ENCODE results near the gene IRX2.
A peak's percentile ranks its signal among the peaks of the same experiment; 100 is the strongest.

IRX2 gene

GRCh38 chr5:2742921-2743679 is 8.4 kb downstream of the IRX2 start:
- DNase-seq = no peak

DNA sequence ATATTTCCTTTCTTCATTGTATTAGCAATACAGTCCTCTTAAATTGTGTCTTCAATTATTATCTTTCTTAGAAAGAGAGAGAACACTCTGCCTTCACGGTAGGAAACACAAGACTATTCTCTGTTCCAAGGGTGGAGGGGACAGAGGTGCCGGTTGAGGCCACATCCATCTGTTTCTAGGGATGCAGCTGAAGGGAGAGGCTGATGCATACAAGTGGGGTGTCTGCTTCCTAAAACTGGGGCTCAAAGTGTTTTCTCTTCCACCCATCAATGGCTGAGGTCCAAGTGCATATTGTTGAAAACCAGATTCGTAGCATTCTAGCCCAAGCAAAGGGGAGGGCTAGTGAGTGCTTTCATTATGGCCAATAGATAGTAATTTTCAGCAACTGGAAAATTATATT is 9.5 kb downstream of the IRX2 start:
- DNase-seq = no peak

DNA sequence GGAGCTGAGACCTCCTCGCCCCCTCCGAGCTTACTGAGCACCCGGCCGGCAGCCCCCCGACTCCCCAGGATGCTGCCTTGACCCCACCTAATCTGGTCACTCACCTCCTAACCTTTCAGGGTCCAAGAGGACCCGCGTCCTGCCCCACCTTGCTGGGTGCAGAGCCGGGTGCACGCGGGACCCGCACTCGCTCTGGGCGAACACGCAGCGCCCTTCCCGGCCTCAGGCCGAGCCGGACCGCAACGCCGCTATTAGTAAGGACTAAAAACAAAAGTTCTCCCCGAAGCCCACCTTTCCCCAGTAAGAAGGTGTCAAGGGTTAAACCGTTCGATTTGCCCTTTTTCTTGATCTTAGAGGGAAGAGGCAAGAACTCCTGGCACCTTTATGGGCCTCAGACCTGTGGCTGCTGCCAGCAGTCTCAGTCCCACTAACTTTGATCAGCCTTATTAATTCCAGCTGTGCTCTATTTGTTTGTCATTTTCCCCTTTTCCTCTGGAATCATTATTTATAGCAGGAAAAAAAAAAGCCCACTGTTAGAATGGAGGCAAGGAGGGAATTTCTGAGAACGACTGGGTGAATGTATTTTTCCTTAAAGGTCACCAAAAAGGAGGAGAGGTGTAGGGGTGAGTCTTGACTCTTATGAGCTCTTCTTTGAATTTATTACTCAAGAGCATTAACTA is 10.5 kb downstream of the IRX2 start:
- DNase-seq = no peak

GRCh38 chr5:2740051-2740875 is 11.2 kb downstream of the IRX2 start:
- no peak for DNase-seq

DNA sequence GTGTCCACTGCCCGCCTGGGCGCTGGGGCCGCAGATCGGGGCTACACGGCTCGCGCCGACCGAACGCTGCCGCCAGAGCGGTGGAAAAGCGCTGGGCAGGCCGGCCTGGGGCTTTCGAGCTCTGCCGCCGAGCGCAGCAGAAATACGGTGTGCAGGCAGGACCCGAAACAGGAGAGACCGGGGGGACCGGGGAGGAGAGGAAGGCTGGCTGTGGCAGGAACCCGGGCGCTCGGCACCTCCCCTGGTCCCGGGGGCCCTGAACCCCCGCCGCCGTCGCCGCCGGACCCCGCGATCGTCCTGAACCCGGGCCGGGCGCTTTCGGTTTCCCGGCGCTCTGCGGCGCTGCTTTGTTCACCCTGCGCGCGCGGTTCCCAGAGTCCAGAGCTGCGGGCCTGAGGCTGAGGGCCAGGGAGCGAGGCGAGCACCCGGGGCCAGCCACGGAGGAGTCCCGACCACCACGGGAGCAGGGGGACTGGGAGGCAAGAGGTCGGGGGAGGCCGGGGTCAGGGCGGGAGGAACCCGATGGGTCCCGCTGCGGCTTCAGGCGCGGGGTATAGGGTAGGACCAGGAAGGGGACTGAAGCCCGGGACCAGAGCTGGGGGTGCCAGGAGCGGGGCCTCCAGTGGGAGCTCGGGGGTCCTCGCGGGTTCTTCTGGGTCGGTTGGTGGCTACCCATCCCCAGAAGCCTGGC is 12.0 kb downstream of the IRX2 start:
- DNase-seq = peak in 2 of 51 donors; percentile 8 to 38

DNA sequence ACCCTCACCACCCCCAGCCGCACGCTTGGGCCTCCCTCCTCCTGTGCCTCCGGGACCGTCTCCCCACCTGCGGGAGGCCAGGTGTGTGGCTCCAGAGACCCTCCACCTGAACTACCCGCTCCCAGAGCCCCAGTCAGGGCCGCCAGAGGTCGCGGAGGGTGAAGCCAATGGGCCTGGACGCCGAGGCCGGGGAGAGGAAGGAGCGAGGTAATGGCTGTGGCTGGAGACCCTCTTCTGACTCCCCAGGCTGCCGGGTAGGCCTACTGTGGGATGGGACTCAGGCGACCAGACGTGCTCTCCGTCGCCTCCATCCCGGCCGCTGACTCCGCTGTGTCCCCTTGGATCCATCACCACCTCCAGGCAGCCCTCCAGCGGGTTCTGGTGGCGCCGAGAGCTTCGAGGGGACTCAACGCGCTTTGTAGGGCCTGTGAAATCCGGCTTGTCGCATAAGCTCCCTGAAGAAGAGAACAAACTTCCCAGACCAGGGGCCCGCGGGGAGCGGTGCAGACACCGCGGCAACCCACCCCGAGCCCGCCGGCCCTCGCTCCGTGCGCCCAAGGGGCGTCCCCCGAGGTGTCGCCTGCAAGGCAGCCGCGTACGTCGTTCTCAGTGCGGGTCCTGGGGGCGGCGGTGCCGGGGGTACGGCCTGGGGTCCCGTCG is 12.6 kb downstream of the IRX2 start:
- no peak for DNase-seq

GRCh38 chr5:2738156-2738699 is 13.2 kb downstream of the IRX2 start:
- DNase-seq = no peak

GRCh38 chr5:2737273-2738155 is 14.0 kb downstream of the IRX2 start:
- no peak for DNase-seq

GRCh38 chr5:2736872-2737271 is 14.6 kb downstream of the IRX2 start:
- no peak for DNase-seq

DNA sequence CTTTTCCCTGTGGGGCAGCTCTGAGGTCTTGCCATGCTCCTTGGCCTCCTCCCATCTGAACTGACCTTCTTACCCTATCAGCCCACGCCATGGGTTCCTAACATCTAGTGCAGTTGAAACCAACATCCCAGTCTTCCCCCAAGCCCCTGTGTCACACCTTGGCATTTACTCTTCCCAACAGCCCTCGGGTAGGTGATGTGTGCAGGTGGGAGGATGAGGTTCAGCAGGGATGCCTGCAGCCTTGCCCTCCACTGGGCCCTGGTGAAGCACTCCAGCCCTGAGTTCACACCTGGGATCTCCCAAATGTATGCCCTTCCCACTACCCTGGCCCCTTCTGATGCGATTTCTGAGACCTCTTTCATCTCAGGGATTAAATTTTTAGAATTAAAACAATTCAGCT is 15.5 kb downstream of the IRX2 start:
- no peak for DNase-seq

DNA sequence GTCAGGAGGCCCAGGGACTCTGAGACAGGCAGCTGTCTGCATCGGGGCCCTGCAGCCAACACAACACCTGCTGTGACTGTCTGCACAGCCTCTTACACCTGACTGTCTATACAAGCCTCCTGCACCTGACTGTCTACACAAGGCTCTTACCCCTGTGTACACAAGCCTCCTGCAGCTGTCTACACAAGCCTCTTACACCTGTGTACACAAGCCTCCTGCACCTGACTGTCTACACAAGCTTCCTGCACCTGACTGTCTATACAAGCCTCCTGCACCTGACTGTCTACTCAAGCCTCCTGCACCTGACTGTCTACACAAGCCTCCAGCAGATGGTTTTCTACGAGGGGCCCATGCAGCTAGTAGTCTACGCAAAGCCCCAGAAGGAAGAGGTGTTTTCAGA is 18.6 kb downstream of the IRX2 start:
- DNase-seq = no peak

- DNase-seq = no peak
These were observed 19.5 kb downstream of the IRX2 start for GRCh38 chr5:2732004-2732403.

- DNase-seq = no peak
These were observed 22.3 kb downstream of the IRX2 start for GRCh38 chr5:2729189-2729588.

DNA sequence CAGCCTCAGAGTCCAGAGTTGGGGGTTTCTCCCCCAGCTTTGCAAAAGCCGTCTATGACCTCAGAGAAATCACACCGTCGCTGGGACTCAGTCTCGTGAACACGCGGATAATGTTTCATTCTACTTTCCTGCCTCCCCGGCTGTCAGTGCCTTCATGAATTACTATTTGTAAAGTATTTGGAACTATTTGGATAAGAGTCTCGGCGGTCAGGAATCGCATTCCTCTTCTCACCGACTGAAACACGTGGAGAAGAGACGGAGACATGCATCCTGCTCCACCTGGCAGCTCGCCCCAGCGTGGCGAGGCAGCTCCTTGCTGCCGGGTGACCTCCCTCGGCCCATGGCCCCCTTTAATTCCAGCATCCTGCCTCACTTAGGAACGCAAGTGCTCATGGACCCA is 23.9 kb downstream of the IRX2 start:
- DNase-seq = no peak

DNA sequence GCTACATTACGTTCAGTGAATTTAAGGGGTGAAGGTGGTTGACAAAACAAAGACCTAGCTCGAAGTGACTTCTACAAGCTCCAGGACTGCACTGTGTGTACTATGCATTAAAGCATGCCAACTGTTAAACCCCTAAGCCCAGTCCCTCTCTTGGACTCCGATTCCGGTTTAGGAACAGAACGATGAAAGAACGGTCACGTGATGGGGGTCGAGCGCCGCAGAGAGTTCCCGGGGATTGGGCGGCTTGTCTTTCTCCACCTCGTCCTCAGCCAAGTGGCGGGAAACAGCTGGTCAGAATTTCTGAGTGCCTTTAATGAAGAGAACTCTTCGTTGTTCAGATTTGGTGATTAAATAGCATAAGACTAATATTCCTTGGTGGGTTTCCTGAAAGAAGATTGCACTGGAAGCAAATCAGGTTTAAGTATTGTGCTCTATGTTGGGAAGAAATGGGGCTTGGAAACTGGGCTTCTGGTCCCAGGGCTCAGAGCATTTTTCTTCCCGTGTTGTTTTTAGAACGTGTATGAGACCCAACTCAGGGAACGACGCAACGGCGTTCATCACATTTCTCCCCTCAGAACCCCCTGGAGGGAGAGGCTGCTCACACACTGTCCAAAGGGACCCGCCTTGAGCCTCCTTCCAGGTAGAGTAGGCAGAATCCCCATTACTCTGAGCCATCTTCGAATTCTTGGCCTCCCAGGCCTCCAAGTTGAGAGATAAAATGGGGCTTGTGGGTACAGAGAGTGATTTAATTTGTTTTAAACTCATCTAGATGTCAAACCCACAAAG is 25.3 kb downstream of the IRX2 start:
- no peak for DNase-seq

DNA sequence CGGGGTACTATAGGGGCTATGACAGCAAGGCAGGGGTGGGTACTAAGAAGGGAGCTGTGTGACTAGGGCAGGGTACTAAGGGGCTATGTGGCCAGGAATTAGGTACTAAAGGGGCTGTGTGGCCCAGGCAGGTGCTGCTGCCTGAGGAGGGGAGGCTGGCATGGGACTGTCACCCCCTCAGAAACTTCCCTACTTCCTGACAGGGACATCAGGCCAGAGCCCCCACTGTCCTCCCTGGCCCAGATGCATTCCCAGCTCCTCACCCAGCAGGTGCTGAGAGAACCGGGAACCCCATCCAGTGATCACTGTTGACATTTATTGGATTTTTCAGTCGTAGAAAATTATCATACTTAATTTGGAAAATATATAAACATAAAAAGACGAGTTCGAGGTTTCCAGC is 26.6 kb downstream of the IRX2 start:
- no peak for DNase-seq

GRCh38 chr5:2724031-2724581 is 27.4 kb downstream of the IRX2 start:
- no peak for DNase-seq

- DNase-seq = no peak
These were observed 28.6 kb downstream of the IRX2 start for GRCh38 chr5:2722901-2723300.

All from hypothalamus (tissue), 51 donors.